ENCODE measurements around the gene ALDH1A2. TPM values are rescaled to one million over a fixed set of nuclear protein-coding genes. Genes with fewer than 3 reads are reported as not detected.

The ALDH1A2 gene
- polyA plus RNA-seq, 3 donors: 0.41 to 5.1 (median 3.4) TPM

GRCh38 chr15:58052334-58052733, 13.2 kb downstream of the ALDH1A2 start:
- intact Hi-C loops (cut with micrococcal nuclease): loop anchor here in 1 of 2 donors (10.0 kb wide), 1 partner anchor 142 kb away; no protein-coding TSS in a partner anchor
- Histone ChIP-seq H3K27ac (ENCODE audit: low read depth in 1 of 2, low read length in 2 of 2) (no peak overlapping the region), H3K4me2 (replicated peaks; ENCODE audit: extremely low read depth, low read length, poor library complexity, severe bottlenecking) (no peak overlapping the region), H3K9ac (ENCODE audit: insufficient read depth, low read length, poor library complexity, severe bottlenecking) (no peak overlapping the region), H3K36me3 (replicated peaks in 1 of 2; ENCODE audit: control insufficient read depth in 1 of 2, insufficient read depth in 2 of 2, low read length in 2 of 2) (no peaks in the 10 kb centered on the region), H3K4me1 (ENCODE audit: control insufficient read depth in 1 of 2, insufficient read depth in 2 of 2, low read length in 2 of 2) (no peaks in the 10 kb centered on the region), H2AFZ (ENCODE audit: insufficient read depth, low read depth, low read length, poor library complexity, severe bottlenecking) (no peak overlapping the region), H4K20me1 (ENCODE audit: insufficient read depth, low read length) (no peaks in the 10 kb centered on the region), H3K79me2 (ENCODE audit: insufficient read depth, low read length) (no peaks in the 10 kb centered on the region), H3K27me3 (ENCODE audit: control insufficient read depth in 2 of 2, insufficient read depth in 2 of 2, low read length in 2 of 2) (peaks cover 16 to 18% of the 10 kb centered on the region in 2 donors), H3K9me3 (replicated peaks in 1 of 2; ENCODE audit: control insufficient read depth in 1 of 2, insufficient read depth in 1 of 2, low read length in 2 of 2) (no peaks in the 10 kb centered on the region), H3K4me3 (replicated peaks in 1 of 3; ENCODE audit: low read depth in 2 of 3, low read length in 3 of 3) (no peak overlapping the region)
- no peaks in the 10 kb centered on the region for H3K36me3 Mint-ChIP-seq
- no peak overlapping the region for H3K27ac Mint-ChIP-seq
- H3K4me3 Mint-ChIP-seq: no peak overlapping the region
- no peaks in the 10 kb centered on the region for H3K9me3 Mint-ChIP-seq
- no peak for TF ChIP-seq CTCF (IDR thresholded peaks at IDR 0.05)
- H3K4me1 Mint-ChIP-seq: peaks cover 4% of the 10 kb centered on the region
- WGBS (ENCODE audit: insufficient coverage): no CpG with 5 or more reads among the region's 5 CpGs
- H3K27me3 Mint-ChIP-seq (ENCODE audit: low read depth in 3 of 3): peaks cover 7 to 11% (median 9%) of the 10 kb centered on the region in 3 donors
- no peak for DNase-seq

- no peaks in the 10 kb centered on the region for H3K4me1 ChIP-seq (ENCODE audit: control insufficient read depth in 1 of 2, insufficient read depth in 2 of 2, low read length in 2 of 2)
- peaks cover 0 to 5% of the 10 kb centered on the region in 2 donors for H3K27me3 ChIP-seq (ENCODE audit: control insufficient read depth in 2 of 2, insufficient read depth in 2 of 2, low read length in 2 of 2)
- H3K9me3 ChIP-seq (replicated peaks in 1 of 2; ENCODE audit: control insufficient read depth in 1 of 2, insufficient read depth in 1 of 2, low read length in 2 of 2): no peaks in the 10 kb centered on the region
- WGBS (ENCODE audit: insufficient coverage): no CpG with 5 or more reads among the region's 3 CpGs
- no peak overlapping the region for H3K27ac ChIP-seq (ENCODE audit: low read depth in 1 of 2, low read length in 2 of 2)
- H3K9me3 Mint-ChIP-seq: peaks cover 0 to 3% (median 2%) of the 10 kb centered on the region in 7 donors
- H3K4me3 Mint-ChIP-seq: no peak overlapping the region
- intact Hi-C loops (cut with micrococcal nuclease): loop anchor here in 1 of 2 donors (10.0 kb wide), 1 partner anchor 145 kb away; no protein-coding TSS in a partner anchor
- TF ChIP-seq CTCF (IDR thresholded peaks at IDR 0.05): no peak
- no peaks in the 10 kb centered on the region for H3K36me3 ChIP-seq (replicated peaks in 1 of 2; ENCODE audit: control insufficient read depth in 1 of 2, insufficient read depth in 2 of 2, low read length in 2 of 2)
- no peaks in the 10 kb centered on the region for H4K20me1 ChIP-seq (ENCODE audit: insufficient read depth, low read length)
- H2AFZ ChIP-seq (ENCODE audit: insufficient read depth, low read depth, low read length, poor library complexity, severe bottlenecking): no peak overlapping the region
- peaks cover 12% of the 10 kb centered on the region for H3K4me1 Mint-ChIP-seq
- peaks cover 2 to 4% (median 2%) of the 10 kb centered on the region in 3 donors for H3K27me3 Mint-ChIP-seq (ENCODE audit: low read depth in 3 of 3)
- no peak overlapping the region for H3K4me2 ChIP-seq (replicated peaks; ENCODE audit: extremely low read depth, low read length, poor library complexity, severe bottlenecking)
- no peaks in the 10 kb centered on the region for H3K79me2 ChIP-seq (ENCODE audit: insufficient read depth, low read length)
- no peak overlapping the region for H3K27ac Mint-ChIP-seq
- no peak overlapping the region for H3K9ac ChIP-seq (ENCODE audit: insufficient read depth, low read length, poor library complexity, severe bottlenecking)
- DNase-seq: no peak
- no peak overlapping the region for H3K4me3 ChIP-seq (replicated peaks in 1 of 3; ENCODE audit: low read depth in 2 of 3, low read length in 3 of 3)
- H3K36me3 Mint-ChIP-seq: no peaks in the 10 kb centered on the region
These were observed 15.8 kb downstream of the ALDH1A2 start for GRCh38 chr15:58049520-58050227.

All from CD14-positive monocyte (primary cell).